Measurements from ENCODE around the gene MRPL55.

MRPL55 gene

DNA sequence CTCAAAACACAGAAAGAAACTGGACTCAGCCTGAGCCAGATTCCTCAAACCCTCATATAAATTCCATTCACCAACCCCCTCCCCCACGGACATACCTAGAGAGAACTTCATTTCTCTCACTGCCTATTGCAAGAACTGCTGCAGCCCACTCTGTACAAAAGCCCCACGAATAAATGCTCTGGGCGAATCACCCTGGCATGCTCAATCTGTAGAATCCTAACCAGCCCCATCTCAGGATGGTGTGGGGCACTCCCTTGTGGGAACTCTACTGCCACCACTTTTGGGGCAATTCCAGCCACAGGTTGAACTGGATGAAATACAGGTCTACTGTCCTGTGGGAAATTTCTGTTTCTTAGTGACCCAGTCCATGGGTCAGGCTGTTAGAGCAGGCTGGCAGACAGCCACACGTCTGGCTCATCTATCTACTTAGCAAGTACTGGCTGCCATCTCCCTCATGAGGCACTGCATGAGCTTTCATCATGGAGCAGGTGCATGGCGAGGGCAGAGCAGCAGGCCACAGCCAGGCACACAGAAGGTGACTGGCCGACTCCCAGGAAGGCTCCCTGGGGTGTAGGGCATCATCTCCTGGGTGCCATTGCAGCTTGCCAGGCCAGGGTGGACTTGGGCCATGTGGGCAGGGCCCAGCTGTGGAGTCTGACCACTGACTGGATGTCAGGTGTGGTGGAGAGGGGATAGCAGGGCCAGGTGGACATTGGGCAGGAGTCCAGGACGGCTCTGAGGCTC lies 4.4 kb downstream of the MRPL55 start:
- Histone ChIP-seq H3K4me1 (peaks cover 0 to 40% (median 32%) of the 10 kb centered on the region in 4 donors), H3K36me3 (peaks cover 0 to 42% (median 28%) of the 10 kb centered on the region in 3 donors), H3K27me3 (no peaks in the 10 kb centered on the region), H3K4me3 (no peak overlapping the region), H3K27ac (no peak overlapping the region), H3K9me3 (no peaks in the 10 kb centered on the region)
- DNase-seq, result no peak
- intact Hi-C loops (cut with DNase I; ENCODE audit: low total_unique reads), result loop anchor here (10.0 kb wide), 1 partner anchor 60 kb away; the partner anchor contains the start of gene IBA57
- TF ChIP-seq, protein P1, sequence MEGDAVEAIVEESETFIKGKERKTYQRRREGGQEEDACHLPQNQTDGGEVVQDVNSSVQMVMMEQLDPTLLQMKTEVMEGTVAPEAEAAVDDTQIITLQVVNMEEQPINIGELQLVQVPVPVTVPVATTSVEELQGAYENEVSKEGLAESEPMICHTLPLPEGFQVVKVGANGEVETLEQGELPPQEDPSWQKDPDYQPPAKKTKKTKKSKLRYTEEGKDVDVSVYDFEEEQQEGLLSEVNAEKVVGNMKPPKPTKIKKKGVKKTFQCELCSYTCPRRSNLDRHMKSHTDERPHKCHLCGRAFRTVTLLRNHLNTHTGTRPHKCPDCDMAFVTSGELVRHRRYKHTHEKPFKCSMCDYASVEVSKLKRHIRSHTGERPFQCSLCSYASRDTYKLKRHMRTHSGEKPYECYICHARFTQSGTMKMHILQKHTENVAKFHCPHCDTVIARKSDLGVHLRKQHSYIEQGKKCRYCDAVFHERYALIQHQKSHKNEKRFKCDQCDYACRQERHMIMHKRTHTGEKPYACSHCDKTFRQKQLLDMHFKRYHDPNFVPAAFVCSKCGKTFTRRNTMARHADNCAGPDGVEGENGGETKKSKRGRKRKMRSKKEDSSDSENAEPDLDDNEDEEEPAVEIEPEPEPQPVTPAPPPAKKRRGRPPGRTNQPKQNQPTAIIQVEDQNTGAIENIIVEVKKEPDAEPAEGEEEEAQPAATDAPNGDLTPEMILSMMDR (IDR thresholded peaks at IDR 0.05), result no peak

DNA sequence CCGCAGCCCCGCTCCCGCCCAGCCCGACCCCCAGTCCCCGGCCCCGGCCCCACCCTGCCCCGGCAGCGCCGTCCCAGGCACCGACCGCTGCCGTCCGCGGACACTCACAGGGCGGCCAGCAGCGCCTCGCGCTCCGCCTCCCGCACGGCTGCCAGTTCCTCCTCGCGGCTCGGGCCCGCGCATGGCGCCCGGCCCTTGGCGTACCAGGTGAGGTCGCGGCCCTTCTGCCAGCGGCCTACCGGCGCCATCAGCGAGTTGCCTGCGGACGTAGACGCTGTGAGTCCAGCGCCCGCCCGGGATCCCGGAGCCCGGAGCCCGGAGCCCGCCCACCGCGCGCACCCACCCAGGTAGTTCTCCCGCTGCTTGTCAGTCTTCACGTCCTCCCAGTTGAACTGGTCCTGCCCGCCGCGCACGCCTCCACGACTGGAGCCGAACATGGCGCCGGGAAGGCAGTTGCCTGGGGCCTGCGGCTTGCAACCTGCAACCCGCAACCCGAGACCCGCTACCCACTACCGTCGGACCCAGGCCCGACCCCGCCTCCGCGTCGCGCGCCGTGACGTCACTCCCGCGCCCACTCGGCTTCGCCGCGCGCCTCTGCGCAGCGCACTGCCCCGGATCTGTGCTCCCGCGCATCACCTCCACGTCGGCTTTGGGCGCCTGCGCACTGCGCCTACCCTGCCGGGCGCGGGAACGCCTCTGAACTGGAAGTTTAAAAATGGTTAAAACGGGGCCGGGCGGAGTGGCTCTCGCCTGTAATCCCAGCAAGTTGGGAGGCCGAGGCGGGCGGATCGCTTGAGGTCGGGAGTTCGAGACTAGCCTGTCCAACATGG lies 6.1 kb downstream of the MRPL55 start, which contains the start of gene C1orf35:
C1orf35 (minus strand) TSS at position 535 of the 830 bp plus-strand sequence; CDS start at position 437, 98 bp downstream.
- DNase-seq, result peak; percentile 91 to 97
- TF ChIP-seq, protein P1 (IDR thresholded peaks at IDR 0.05), result no peak
- Histone ChIP-seq H3K36me3 (peaks cover 16 to 59% (median 45%) of the 10 kb centered on the region in 3 donors), H3K27ac (peak within 1 kb of the TSS; percentile 91 to 98), H3K4me1 (peaks cover 0 to 30% (median 24%) of the 10 kb centered on the region in 4 donors), H3K9me3 (no peaks in the 10 kb centered on the region), H3K4me3 (peak within 1 kb of the TSS; percentile 83 to 93), H3K27me3 (no peaks in the 10 kb centered on the region)
- intact Hi-C loops (cut with DNase I; ENCODE audit: low total_unique reads), result loop anchor here (1.0 to 10.0 kb wide), 2 partner anchors 20 to 62 kb away; partner anchors contain the start of gene IBA57

DNA sequence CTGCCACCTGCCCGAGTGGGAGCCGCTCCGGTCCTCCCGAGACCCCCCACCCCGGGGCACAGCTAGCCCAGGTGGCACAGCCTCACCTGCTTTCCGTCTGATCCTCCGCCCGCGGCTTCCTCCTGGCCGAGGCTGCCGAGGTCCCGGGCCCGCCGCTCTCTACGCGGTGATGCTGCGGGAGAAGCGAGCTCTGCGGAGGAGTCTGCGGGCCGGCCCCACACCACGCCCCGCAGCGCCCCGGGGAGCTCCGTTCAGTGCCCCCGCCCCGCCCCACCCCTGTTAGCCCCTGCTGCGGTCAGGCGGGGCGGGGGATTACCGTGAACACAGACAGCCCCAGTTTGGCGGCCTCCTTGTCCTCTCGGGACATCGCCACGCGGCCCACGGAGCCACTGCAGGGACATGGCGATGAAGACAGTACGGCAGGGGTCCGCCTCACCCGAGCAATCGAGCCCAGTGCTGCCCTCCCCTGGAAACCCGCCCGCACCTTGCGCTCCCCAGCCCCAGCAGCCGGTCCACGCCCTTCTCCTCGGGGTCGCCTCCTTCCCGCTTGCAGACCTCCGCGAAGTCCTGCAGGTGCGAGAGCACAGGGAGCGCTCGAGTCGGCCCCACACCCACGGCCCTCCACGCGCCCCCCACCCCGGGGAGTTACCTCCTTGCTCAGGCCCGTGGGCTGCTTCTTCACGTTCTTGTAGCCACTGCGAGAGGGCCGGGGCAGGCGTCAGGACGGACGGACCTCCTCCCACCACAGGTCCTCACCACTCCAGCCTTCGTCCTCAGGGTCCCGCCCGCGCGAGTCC lies 6.9 kb downstream of the MRPL55 start:
- Histone ChIP-seq H3K27me3 (no peaks in the 10 kb centered on the region), H3K27ac (peak overlapping the region; percentile 91 to 98), H3K36me3 (peaks cover 24 to 60% (median 45%) of the 10 kb centered on the region in 3 donors), H3K4me1 (peaks cover 0 to 25% (median 20%) of the 10 kb centered on the region in 4 donors), H3K4me3 (peak overlapping the region; percentile 83 to 93), H3K9me3 (no peaks in the 10 kb centered on the region)
- TF ChIP-seq, protein P1 (IDR thresholded peaks at IDR 0.05), result no peak
- DNase-seq, result no peak
- intact Hi-C loops (cut with DNase I; ENCODE audit: low total_unique reads), result loop anchor here (10.0 kb wide), 1 partner anchor 63 kb away; the partner anchor contains the start of gene IBA57

GRCh38 chr1:228101614-228101993 lies 7.5 kb downstream of the MRPL55 start:
- Histone ChIP-seq H3K36me3 (peaks cover 24 to 60% (median 44%) of the 10 kb centered on the region in 3 donors), H3K9me3 (no peaks in the 10 kb centered on the region), H3K27me3 (no peaks in the 10 kb centered on the region), H3K4me1 (peaks cover 0 to 26% (median 22%) of the 10 kb centered on the region in 4 donors), H3K4me3 (peak overlapping the region; percentile 83 to 93), H3K27ac (peak overlapping the region; percentile 91 to 98)
- intact Hi-C loops (cut with DNase I; ENCODE audit: low total_unique reads), result loop anchor here (10.0 kb wide), 1 partner anchor 63 kb away; the partner anchor contains the start of gene IBA57
- DNase-seq, result no peak
- TF ChIP-seq, protein P1 (IDR thresholded peaks at IDR 0.05), result no peak
